SK-MEL-5 (cell line): ENCODE measurements around the gene RIF1. TPM values are rescaled to one million over a fixed set of nuclear protein-coding genes. Genes with fewer than 3 reads are reported as not detected.
"Not testable (repeated sequence)": the region's sequence is repeated elsewhere in the genome, so short reads cannot be mapped to it uniquely, and the experiment has no call there.

Experiments used
- DNase-seq: peaks from one replicate; pipeline ENCODE4 v3.0.0-alpha.2; 2016; ENCODE audit warnings: low read depth, low spot score
- in situ Hi-C: cut with HindIII; loops from 2 replicates; pipeline ENCODE4 v1.10.0; 2016; ENCODE audit warnings: low sequenced_read_pairs, high pct_unique_total_duplicates, low pct_unique_long_range_greater_than_20kb
- total RNA-seq: library from RNA; depleted of rRNA; stranded (reverse); fragments of >200 nt; shearing (Covaris generic); gene quantifications from 2 replicates; pipeline ENCODE4 v1.2.3, GENCODE V29; 2014

Gene RIF1
- total RNA-seq, 1 experiment from 2014 or later, result 29.6 TPM

DNA sequence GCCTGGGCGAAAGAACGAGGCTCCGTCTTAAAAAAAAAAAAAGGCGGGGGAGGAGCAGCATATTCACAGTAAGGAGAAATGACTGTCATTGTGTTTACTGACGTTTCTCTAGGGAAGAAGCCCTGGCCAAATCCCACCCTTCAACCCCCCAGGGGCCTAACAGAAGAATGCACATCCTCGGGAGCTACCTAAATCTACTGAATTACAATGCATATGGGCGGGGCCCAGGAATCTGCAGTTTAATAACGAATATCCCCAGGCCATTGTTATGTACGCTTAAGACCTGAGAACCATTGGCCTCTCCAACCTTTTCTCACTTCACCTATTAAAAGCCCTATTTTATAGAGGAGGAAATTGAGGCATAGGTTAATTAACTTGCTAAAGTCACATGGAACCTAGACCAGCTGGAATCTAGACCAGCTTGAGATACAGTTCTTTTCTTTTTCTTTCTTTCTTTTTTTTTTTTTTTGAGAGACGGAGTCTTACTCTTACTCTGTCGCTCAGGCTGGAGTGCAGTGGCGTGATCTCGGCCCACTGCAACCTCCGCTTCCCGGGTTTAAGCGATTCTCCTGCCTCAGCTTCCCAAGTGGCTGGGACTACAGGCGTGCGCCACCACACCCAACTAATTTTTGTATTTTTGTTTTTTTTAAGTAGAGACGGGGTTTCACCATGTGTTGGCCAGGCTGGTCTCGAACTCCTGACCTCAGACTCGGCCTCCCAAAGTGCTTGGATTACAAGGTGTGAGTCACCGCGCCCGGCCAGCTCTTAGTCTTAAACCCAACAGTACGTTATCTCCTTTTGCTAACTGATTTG is 708 bp upstream of the RIF1 start:
- in situ Hi-C loops, result no loop called here
- DNase-seq, result no peak

DNA sequence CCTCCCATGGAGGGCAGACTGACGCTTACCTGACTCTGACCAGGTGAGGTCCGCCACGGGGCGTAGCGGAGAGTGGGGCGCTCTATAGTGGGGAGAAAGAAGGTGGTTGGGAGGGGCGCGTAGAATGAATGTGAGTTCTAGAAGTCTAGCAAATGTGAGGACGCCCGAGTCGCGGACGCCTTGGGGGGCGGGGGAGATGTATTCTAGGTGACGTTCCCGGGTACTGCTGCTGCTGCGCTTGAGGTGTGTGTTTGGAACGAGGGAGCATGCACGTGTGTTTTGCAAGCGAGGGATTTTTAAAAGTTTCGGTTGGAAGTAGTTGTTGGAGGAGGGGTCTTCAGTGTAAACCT is 758 bp downstream of the RIF1 start:
- in situ Hi-C loops, result no loop called here
- peak; percentile 20 for DNase-seq

DNA sequence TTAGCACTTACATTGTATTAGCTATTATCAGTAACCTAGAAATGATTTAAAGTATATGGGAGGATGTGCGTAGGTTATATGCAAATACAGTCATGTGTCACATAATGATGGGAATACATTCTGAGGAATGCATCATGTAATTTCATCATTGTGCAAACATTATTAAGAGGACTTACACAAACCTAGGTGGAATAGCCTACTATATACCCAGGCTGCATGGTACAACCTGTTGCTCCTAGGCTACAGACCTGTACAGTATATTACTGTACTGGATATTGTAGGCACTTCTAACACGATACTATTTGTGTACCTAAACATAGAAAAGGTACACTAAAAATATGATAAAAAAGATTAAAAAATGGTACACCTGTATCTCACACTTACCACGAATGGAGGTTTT is 7.9 kb downstream of the RIF1 start:
- in situ Hi-C loops, result no loop called here
- no peak for DNase-seq

DNA sequence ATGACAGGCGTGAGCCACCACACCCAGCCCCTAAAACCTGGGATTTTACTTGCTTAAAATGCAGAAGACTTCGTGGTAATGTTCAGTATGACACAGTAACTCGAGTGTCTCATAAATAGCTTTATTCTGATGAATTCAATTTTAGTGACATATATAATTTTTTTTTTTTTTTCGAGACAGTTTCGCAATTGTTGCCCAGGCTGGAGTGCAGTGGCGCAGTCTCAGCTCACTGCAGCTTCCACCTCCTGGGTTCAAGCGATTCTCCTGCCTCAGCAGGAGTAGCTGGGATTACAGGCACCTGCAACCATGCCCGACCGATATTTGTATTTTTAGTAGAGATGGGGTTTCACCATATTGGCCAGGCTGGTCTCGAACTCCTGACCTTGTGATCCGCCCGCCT is 12.0 kb downstream of the RIF1 start:
- in situ Hi-C loops, DNase-seq: not testable (repeated sequence)

DNA sequence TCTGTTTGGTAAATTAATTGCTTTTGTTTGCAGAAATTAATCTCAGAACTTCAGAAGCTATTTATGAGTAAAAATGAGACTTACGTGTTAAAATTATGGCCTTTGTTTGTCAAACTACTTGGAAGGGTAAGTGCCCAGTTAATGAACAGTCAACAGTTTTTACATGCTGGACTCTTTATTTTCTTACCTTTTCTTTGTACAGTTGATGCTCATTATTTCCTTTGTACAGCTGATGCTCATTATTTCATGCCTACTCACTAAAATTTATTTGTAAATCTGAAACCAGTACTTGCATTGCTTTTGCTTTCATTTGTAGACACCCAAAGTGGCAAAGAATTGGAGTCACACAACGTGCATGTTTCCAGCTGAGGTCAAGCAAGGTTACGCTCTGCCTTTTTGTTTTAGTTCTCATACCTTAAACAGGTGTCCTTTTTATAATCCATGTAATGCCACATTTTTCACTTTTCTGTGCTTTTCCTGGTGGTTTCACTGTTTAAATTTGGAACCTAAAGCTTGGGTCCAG is 13.3 kb downstream of the RIF1 start:
- DNase-seq, result no peak

DNA sequence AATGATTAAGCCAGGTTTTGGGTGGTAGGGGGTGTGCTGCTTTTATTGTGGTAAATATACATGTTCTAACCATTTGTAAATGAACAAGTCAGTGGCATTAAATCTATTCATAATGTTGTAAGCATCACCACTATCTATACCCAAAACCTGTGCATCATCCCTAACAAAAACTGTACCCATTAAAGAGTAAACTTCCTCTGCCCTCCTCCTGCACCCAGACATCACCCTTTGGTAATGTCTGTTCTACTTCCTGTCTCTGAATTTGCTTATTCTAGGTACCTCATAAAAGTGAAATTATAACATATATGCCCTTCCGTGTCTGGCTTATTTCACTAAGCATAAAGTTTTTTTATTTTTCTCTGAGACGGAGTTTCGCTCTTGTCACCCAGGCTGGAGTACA is 14.1 kb downstream of the RIF1 start:
- DNase-seq, result no peak
- in situ Hi-C loops, result no loop called here

More for the DNA sequence above, 13.3 kb downstream of the RIF1 start:
- in situ Hi-C loops, result no loop called here

DNA sequence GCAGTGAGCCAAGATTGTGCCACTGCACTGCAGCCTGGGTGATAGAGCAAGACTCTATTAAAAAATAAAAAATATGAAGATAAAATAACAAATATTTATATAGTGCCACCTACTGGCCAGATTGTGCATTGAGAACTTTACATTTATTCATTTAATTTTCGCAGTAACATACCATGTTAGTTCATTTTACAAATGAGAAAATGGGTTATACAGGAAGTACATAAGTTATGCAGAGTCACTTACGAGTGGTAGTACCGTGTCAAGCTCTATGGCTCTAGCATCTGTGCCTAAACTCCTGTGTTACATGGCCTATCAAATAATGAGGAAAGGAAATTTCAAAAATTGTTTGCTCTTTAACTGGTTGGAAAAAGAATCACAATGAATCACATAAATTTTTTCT is 27.9 kb downstream of the RIF1 start:
- peak; percentile 52 for DNase-seq
- in situ Hi-C loops, result no loop called here

DNA sequence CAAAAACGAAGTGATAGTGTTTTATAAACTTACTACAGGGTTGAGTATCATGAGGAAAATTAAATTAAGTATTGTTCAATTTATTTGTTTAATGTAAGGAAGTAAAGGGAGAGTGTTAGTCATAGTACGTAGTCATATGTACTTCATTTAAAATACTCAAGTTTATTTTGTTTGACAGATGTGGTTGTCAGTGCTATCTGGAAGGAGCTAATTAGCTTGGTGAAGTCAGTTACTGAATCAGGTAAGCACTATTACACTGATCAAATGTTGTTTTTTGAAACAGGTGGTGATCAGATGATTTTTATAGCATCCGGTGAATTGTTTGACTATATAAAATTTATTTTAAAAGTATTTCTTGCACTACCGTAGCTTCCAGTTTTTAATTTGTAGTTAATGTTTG is 28.8 kb downstream of the RIF1 start:
- in situ Hi-C loops, result no loop called here
- DNase-seq, result no peak

DNA sequence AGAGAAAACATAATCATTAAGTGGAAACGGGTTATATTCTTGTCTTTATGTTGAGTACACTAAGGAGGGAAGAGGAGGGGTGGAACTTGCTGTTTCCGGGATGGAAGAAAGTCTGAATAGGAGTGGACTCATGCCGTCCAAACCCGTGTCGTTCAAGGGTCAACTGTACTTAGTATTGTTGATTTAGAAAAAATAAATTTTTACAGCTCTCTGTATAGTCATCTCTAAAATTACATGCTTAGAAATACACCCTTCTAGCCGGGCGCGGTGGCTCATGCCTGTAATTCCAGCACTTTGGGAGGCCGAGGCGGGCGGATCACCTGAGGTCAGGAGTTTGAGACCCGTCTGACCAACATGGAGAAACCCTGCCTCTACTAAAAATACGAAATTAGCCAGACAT is 29.4 kb downstream of the RIF1 start:
- no peak for DNase-seq
- in situ Hi-C loops, result no loop called here

DNA sequence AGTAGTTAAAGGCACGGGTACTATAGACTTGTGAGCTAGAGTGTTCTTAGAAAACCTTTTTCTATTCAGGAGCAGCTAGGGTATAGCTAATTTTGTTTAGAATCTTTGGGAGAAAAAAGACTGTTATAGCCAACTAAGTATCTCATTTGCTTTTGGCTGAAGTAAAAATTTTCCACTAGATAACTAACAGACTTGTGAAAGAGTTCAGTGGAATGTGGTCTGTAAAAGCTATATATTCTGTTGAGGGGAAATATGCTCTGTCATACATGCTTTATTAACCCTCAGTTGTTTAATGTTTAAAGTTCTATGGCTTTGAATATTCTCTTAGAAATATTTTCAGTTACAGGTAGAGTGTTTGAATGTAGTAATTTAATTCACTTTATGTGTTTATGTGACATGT is 49.7 kb downstream of the RIF1 start:
- DNase-seq, result no peak
- in situ Hi-C loops, result no loop called here

DNA sequence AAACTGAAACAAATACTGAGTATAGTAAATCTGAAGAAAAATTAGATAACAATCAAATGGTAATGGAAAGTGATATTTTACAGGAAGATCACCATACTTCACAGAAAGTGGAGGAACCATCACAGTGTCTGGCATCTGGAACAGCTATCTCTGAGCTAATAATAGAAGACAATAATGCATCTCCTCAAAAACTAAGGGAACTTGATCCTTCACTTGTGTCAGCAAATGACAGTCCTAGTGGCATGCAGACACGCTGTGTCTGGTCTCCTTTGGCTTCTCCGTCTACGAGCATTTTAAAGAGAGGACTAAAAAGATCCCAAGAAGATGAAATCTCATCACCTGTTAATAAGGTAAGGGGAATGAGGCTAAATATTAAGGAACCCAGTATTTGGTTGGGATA is 56.1 kb downstream of the RIF1 start:
- DNase-seq, result no peak
- in situ Hi-C loops, result no loop called here

DNA sequence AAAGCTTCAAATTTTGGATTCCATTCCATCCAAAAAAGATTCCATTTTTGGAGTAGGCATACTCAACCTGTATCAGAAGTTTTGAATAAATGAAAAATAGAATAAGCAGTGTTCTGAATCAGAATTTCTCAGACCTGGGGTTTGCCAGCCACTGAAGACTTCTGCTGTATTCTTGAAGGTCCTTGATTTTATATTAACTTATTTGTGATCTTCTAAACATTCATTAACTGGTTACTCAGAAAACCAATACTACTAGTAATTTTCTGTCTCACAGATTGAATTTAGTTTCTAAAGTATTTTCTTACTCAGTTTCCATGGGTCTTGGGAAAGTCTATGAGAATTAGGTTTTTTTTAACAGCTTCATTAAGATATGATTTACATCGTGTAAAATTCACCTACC is 60.9 kb downstream of the RIF1 start:
- in situ Hi-C loops, result no loop called here
- no peak for DNase-seq

DNA sequence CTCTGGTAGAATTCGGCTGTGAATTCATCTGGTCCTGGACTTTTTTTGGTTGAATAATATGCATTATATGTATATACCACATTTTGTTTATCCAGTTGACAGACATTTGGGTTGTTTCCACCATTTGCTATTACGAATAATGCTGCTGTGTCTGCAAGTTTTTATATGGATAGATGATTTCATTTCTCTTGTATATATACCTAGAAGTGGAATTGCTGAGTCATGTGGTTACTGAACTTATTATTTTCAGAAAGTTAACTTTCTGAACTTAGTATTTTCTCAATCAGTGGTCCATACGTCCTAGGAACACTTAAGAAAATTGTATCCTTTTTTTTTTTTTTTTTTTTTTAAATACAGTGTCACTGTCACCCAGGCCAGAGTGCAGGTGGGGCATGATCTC is 63.3 kb downstream of the RIF1 start:
- in situ Hi-C loops, result no loop called here
- no peak for DNase-seq

DNA sequence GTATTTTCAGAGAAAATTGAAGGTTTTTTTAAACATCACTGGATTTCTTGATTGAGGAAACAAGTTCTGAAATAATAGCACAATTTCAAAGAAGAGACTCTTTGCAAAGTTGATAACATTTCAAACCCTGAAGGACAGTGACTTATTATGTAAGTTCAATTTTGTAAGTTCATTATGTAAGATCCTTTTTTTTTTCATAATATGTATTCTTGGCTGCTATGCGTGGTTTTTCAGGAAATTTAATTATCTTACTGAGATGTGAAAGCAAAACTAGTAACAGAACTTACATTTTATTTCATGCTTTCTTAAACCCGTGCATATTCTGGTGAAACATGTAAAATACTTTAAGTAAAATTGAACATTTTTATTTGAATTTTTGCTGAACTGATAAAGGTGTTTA is 65.4 kb downstream of the RIF1 start:
- in situ Hi-C loops, result no loop called here
- no peak for DNase-seq

DNA sequence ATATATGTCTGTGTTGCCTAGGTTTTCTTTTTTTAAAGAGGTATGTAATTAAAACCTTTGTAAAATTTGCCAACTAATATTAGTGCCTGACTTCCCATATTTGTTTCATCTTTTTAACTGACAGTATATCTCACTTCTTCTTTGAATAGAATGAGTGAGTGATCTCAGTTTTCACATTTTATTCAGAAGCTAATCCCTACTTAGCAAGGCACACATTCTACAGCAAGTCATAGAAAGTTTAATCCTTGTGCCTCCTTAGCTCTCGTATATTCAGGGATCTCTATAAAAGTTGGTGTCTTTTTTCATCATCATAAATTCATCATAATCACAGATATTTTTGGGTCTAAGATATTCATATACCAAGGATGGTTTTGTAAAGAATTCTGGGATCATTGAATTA is 66.6 kb downstream of the RIF1 start:
- DNase-seq, result no peak
- in situ Hi-C loops, result no loop called here

DNA sequence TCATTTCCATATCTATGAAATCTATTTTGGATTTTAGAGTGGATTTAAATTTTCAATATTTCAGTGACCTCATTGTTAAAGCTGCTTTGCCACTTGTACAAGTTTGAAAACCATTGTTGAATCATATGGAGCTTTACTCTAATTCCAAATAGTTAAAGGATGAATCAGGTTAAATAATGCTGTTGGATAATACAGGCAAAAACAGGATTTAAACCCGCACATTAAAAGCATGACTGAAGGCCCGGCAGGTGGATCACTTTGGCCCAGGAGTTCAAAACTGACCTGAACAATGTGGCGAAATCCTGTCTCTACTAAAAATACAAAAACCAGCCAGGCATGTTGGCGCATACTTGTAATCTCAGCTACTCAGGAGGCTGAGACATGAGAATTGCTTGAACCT is 68.3 kb downstream of the RIF1 start:
- DNase-seq, result no peak
- in situ Hi-C loops, result no loop called here

DNA sequence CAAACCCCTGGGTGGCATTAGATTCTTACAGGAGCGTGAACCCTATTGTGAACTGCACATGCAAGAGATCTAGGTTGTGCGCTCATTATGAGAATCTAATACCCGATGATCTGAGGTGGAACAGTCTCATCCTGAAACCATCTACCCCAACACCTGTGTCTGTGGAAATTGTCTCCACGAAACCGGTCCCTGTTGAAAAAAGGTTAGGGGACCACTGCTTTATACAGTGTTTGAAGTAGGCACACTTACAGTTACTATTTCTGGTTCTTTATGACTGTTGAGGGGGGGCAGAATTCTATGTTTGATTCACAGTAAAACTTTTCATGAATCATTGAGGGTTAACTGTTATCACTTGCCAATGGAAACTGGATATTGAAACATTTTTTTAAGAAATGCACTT is 72.0 kb downstream of the RIF1 start:
- in situ Hi-C loops, result no loop called here
- DNase-seq, result no peak

DNA sequence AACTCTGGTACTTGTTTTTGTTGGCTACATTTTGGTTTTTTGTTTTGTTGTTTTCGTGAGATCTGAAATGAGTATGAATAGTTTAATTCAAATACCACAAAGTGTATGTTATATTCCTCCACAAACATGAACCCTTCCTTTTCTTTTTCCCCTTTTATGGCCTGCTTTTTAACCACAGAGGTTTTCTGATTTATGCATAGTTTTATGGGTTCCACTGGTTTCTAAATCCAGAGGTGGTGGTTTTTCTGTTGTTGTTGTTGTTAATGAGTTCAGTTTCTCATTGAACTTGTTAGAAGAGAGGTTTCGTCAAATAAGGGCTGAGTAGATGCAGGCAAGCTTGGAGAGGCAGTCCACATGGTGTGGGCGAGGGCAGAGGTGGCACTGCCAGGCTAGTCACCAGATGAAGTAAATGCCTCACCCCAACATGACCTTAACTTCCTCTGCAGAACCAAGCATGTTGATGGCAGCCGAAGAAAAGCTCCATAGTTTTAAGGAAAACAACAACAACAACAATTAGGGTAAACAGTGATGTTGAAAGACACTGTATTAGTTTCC is 72.5 kb downstream of the RIF1 start:
- DNase-seq, result no peak
- in situ Hi-C loops, result no loop called here

DNA sequence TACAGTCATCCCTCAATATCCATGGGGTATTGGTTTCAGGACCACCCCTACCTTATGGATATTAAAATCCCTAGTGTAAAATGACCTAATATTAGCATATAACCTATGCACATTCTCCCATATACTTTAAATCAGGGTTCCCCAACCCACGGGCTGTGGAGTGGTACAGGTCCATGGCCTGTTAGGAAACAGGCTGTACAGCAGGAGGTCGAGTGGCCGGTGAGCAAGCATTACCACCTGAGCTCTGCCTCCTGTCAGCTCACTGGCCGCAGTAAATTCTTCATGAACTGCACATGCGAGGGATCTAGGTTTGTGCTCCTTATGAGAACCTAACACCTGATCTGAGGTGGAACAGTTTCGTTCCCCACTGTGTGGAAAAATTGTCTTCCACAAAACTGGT is 73.8 kb downstream of the RIF1 start:
- DNase-seq, result no peak
- in situ Hi-C loops, result no loop called here
